ENCODE measurements around the gene TSNAXIP1. TPM values are rescaled to one million over a fixed set of nuclear protein-coding genes. Genes with fewer than 3 reads are reported as not detected.

Gene TSNAXIP1
- total and polyA plus RNA-seq, 2 experiments from 2014 or later = 0.97 to 2.4 TPM

- TF ChIP-seq EZH2phosphoT487 (IDR thresholded peaks at IDR 0.05; ENCODE audit: unreplicated experiment) (no peak), REST (IDR thresholded peaks at IDR 0.05; ENCODE audit: unreplicated experiment) (no peak), NANOG (IDR thresholded peaks at IDR 0.05; ENCODE audit: borderline replicate concordance) (no peak), JUNB (IDR thresholded peaks at IDR 0.05; ENCODE audit: unreplicated experiment) (no peak), STAT1 (IDR thresholded peaks at IDR 0.05; ENCODE audit: unreplicated experiment) (no peak), ZNF462 (CRISPR knock-in tag; IDR thresholded peaks at IDR 0.05) (no peak), ZNF331 (CRISPR knock-in tag; IDR thresholded peaks at IDR 0.05; ENCODE audit: low read depth) (no peak), ZNF114 (CRISPR knock-in tag; IDR thresholded peaks at IDR 0.05) (no peak), ETS1 (IDR thresholded peaks at IDR 0.05) (no peak), CREB1 (CRISPR knock-in tag; IDR thresholded peaks at IDR 0.05; ENCODE audit: low read depth) (no peak), CTCF (conservative IDR thresholded peaks at IDR 0.05; ENCODE audit: low read depth in 2 of 2) (no peak), POLR2AphosphoS5 (IDR thresholded peaks at IDR 0.05; ENCODE audit: low read depth) (no peak), EZH2 (IDR thresholded peaks at IDR 0.05; ENCODE audit: low read depth, unreplicated experiment) (no peak)
- H3K36me3 Mint-ChIP-seq (ENCODE audit: low read depth) = no peaks in the 10 kb centered on the region
- no peak for DNase-seq (ENCODE audit: low spot score)
These were observed 44.8 kb upstream of the TSNAXIP1 start for GRCh38 chr16:67761924-67762323.

More at GRCh38 chr16:67761924-67762323, 44.8 kb upstream of the TSNAXIP1 start:
- H3K27ac Mint-ChIP-seq = no peak overlapping the region
- Histone ChIP-seq H3K9me2 (ENCODE audit: insufficient read depth) (no peaks in the 10 kb centered on the region), H3K4me3 (no peak overlapping the region), H3K27me3 (ENCODE audit: insufficient read depth) (no peaks in the 10 kb centered on the region), H3K36me3 (ENCODE audit: insufficient read depth) (no peaks in the 10 kb centered on the region), H3K4me1 (ENCODE audit: insufficient read depth) (no peaks in the 10 kb centered on the region), H3K4me2 (no peak overlapping the region), H3K27ac (ENCODE audit: low read depth) (no peak overlapping the region), H3F3A (replicated peaks; ENCODE audit: low read depth) (no peaks in the 10 kb centered on the region), H2AFZ (no peak overlapping the region), H3K79me2 (replicated peaks; ENCODE audit: insufficient read depth) (no peaks in the 10 kb centered on the region), H4K20me1 (replicated peaks; ENCODE audit: insufficient read depth) (peaks cover 5% of the 10 kb centered on the region; the same call in 1 of the 2 replicates)
- H3K4me1 Mint-ChIP-seq = no peaks in the 10 kb centered on the region
- H3K9me3 Mint-ChIP-seq = no peaks in the 10 kb centered on the region
- H3K4me3 Mint-ChIP-seq = no peak overlapping the region
- no peak for ATAC-seq
- no peaks in the 10 kb centered on the region for H3K27me3 Mint-ChIP-seq (ENCODE audit: insufficient read depth, low read depth, poor library complexity)

Data from GM23338 (cell line).